BE2C (cell line): Measurements from ENCODE around the gene ARSK.

Experiments used
- DNase-seq: peaks from one replicate; pipeline ENCODE4 v3.0.0-alpha.2; 2020
- H3K27me3 ChIP-seq: fragments of 250-450 bp; sonication (Bioruptor Pico); 2 replicates; pipeline ENCODE4 v1.5.1; 2020; ENCODE audit warnings: mild to moderate bottlenecking
- H3K36me3 ChIP-seq: fragments of 250-450 bp; sonication (Bioruptor Pico); 2 replicates; pipeline ENCODE4 v1.5.1; 2020; ENCODE audit warnings: mild to moderate bottlenecking
- H3K4me1 ChIP-seq: fragments of 250-450 bp; sonication (Bioruptor Pico); 2 replicates; pipeline ENCODE4 v1.5.1; 2020
- H3K4me3 ChIP-seq: 2 replicates; pipeline ENCODE4 v1.5.1; 2011; ENCODE audit warnings: low read depth, low read length
- H3K9me3 ChIP-seq: fragments of 250-450 bp; sonication (Bioruptor Pico); 2 replicates; pipeline ENCODE4 v1.5.1; 2020
- CTCF ChIP-seq: IDR thresholded peaks from 2 replicates; pipeline ENCODE4 v1.5.1; 2012; ENCODE audit warnings: mild to moderate bottlenecking, low read depth, low read length

The ARSK gene

GRCh38 chr5:95520206-95520605, 34.7 kb upstream of the ARSK start:
- Histone ChIP-seq H3K27me3 (no peaks in the 10 kb centered on the region), H3K4me1 (no peaks in the 10 kb centered on the region), H3K4me3 (no peak overlapping the region), H3K9me3 (no peaks in the 10 kb centered on the region), H3K36me3 (peaks cover 60% of the 10 kb centered on the region)
- TF ChIP-seq CTCF, result no peak
- DNase-seq, result no peak

GRCh38 chr5:95524423-95524822, 30.5 kb upstream of the ARSK start:
- no peaks in the 10 kb centered on the region for H3K27me3 ChIP-seq
- no peak overlapping the region for H3K4me3 ChIP-seq
- no peak for TF ChIP-seq CTCF
- H3K36me3 ChIP-seq, result peaks cover 62% of the 10 kb centered on the region
- DNase-seq, result no peak
- no peaks in the 10 kb centered on the region for H3K4me1 ChIP-seq
- H3K9me3 ChIP-seq, result no peaks in the 10 kb centered on the region

GRCh38 chr5:95526871-95527270, 28.0 kb upstream of the ARSK start:
- Histone ChIP-seq H3K4me3 (no peak overlapping the region), H3K36me3 (peaks cover 57% of the 10 kb centered on the region), H3K27me3 (no peaks in the 10 kb centered on the region), H3K9me3 (no peaks in the 10 kb centered on the region), H3K4me1 (no peaks in the 10 kb centered on the region)
- DNase-seq, result no peak
- no peak for TF ChIP-seq CTCF

GRCh38 chr5:95528565-95528964, 26.3 kb upstream of the ARSK start:
- no peaks in the 10 kb centered on the region for H3K4me1 ChIP-seq
- H3K9me3 ChIP-seq, result no peaks in the 10 kb centered on the region
- peaks cover 53% of the 10 kb centered on the region for H3K36me3 ChIP-seq
- H3K27me3 ChIP-seq, result no peaks in the 10 kb centered on the region
- no peak for DNase-seq
- no peak for TF ChIP-seq CTCF
- H3K4me3 ChIP-seq, result no peak overlapping the region

GRCh38 chr5:95530416-95530815, 24.5 kb upstream of the ARSK start:
- no peaks in the 10 kb centered on the region for H3K4me1 ChIP-seq
- H3K36me3 ChIP-seq, result peaks cover 44% of the 10 kb centered on the region
- no peaks in the 10 kb centered on the region for H3K9me3 ChIP-seq
- H3K4me3 ChIP-seq, result no peak overlapping the region
- no peak for TF ChIP-seq CTCF
- H3K27me3 ChIP-seq, result no peaks in the 10 kb centered on the region
- no peak for DNase-seq

GRCh38 chr5:95531491-95531890, 23.4 kb upstream of the ARSK start:
- no peak overlapping the region for H3K4me3 ChIP-seq
- H3K9me3 ChIP-seq, result no peaks in the 10 kb centered on the region
- H3K4me1 ChIP-seq, result no peaks in the 10 kb centered on the region
- no peak for TF ChIP-seq CTCF
- DNase-seq, result no peak
- H3K27me3 ChIP-seq, result no peaks in the 10 kb centered on the region
- peaks cover 40% of the 10 kb centered on the region for H3K36me3 ChIP-seq
